ENCODE measurements around the gene CNTNAP5.

CNTNAP5 gene

DNA sequence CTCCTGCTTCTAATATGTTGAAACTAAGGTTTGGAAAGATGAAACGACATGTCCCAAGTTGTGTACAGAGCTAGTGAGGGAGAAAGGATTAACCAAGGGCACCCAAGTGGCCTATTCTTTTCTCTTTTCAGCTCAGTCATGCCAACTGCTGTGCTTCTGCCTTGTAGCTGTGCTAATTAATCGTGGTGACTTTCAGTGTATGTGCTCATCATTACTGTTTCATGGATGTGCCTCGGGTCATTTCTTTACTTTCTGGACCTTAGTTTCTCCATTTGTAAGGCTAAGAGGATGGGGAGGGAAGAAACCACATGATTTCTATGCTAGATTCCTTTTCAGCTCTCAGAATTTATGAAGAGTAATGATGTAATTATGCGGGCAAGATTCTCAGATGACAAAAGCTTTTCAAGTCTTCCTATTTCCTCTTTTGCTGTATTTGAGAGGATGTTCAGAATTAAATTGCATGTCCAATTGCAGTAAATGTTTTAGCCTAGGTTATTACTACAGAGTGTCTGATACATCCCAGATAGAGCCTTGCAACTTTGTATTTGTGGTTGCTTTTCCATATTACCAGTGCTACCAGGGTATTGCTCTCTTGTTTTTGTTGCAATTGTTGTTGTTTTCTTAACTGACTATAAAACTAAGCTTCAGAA is 621.2 kb downstream of the CNTNAP5 start:
- DNase-seq: no peak

DNA sequence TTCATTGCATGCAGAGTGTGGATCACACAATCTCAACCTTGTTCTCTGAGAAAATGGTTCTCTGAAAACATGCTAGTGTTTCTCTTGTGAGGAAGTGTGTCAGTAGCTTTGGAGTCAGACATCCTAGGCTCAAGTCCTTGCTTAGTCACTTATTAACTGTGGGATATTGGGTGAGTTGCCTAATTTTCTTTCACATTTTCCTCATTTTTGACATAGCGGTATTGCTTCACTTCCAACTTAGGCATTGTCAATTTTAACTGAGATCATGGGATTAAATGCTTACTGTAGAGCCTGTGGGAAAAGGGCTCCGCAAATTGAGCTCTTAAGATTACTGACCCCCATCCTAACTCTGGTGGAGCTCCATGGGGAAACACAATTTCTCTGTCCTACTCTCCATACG is 622.2 kb downstream of the CNTNAP5 start:
- no peak for DNase-seq

DNA sequence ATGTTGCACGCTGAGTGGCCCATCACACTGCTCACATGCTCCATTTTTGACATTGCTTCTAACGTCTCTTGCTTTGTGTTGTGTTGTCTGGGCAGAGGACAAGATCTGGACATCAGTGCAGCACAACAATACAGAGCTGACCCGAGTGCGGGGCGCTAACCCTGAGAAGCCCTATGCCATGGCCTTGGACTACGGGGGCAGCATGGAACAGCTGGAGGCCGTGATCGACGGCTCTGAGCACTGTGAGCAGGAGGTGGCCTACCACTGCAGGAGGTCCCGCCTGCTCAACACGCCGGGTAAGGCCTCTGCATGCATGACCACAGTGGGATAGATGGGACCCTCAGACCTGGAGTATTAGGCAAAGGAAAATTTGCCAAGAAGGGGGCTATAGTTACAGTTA is 622.6 kb downstream of the CNTNAP5 start:
- DNase-seq: no peak

- no peak for DNase-seq
Observed at GRCh38 chr2:124649001-124649400, 623.9 kb downstream of the CNTNAP5 start.

DNA sequence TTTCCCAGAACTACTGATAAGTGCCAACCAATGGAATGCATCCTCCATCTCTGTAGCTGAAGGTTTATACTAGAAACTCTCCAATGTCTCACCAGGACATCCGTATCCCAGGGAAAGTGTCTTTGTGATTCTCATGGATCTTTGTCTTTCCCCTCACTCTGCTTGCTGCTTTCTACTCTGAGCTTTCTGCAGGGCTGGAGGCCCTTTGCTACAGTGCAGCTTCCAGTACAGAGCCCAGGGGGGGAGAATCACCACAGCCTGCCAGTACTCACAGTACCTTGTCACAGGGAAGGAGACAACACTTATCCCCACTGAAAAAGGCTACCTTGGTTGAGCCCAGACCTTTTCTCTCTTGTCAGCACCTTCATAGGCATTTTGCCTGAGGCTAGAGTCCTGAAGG is 627.0 kb downstream of the CNTNAP5 start:
- DNase-seq: no peak

DNA sequence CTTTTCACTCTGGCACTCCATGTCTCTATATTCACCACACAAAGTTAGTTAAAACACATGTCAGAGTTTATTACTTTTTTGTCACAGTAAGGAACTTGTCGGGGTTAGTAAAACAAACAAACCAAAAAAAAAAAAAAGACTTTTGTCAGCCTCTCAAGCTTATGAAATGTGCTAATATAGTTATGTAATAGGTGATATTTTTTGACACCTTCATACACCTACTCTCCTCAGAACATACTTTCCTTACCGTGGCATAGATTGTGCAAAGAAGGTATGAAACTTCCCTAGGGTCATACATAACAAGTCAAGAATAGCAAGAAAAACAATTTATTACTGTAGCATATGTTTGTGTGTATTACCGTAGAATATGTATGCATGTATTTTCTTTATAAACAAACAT is 633.3 kb downstream of the CNTNAP5 start:
- DNase-seq: no peak

GRCh38 chr2:124661558-124661957 is 636.5 kb downstream of the CNTNAP5 start:
- DNase-seq: no peak

- no peak for DNase-seq
Observed at GRCh38 chr2:124662946-124663644, 638.0 kb downstream of the CNTNAP5 start.

GRCh38 chr2:124663645-124663997 is 638.5 kb downstream of the CNTNAP5 start:
- DNase-seq: no peak

GRCh38 chr2:124664363-124664762 is 639.3 kb downstream of the CNTNAP5 start:
- no peak for DNase-seq

- DNase-seq: no peak
Observed at GRCh38 chr2:124666976-124667375, 641.9 kb downstream of the CNTNAP5 start.

GRCh38 chr2:124668161-124668560 is 643.1 kb downstream of the CNTNAP5 start:
- no peak for DNase-seq

DNA sequence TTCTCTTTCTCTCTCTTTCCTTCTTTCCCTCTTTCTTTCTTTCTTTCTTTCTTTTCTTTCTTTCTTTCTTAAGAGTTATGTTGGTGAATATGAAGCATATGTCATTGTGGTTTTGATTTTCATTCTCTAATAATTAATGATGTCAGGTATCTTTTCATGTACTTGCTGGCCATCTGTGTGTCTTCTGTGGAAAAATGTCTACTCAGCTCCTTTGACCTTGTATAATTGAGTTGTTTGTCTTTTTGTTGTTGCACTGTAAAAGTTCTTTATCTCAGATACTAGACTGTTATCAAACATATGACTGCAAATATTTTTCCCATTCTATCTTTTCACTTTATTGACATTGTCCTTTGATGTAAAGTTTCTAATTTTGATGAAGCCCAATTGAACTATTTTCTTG is 645.1 kb downstream of the CNTNAP5 start:
- no peak for DNase-seq

DNA sequence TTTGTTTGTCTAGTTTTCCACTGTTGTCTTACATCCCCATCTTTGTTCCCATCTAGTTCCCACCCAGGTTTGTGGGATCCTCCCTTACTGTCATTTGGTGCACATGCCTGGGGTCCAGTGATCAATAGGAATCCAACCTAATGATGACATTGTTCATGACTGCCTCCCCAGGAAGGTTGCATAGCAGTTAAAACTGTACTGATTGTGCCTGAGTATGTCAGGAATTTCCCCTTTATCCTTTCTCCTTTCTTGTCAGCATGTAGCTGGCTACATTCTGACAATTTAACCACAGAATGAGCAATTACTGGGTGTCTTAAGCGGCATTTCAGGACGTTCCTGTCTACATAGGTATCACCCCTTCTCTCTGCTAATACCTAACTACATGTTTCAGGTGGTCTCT is 653.0 kb downstream of the CNTNAP5 start:
- no peak for DNase-seq

DNA sequence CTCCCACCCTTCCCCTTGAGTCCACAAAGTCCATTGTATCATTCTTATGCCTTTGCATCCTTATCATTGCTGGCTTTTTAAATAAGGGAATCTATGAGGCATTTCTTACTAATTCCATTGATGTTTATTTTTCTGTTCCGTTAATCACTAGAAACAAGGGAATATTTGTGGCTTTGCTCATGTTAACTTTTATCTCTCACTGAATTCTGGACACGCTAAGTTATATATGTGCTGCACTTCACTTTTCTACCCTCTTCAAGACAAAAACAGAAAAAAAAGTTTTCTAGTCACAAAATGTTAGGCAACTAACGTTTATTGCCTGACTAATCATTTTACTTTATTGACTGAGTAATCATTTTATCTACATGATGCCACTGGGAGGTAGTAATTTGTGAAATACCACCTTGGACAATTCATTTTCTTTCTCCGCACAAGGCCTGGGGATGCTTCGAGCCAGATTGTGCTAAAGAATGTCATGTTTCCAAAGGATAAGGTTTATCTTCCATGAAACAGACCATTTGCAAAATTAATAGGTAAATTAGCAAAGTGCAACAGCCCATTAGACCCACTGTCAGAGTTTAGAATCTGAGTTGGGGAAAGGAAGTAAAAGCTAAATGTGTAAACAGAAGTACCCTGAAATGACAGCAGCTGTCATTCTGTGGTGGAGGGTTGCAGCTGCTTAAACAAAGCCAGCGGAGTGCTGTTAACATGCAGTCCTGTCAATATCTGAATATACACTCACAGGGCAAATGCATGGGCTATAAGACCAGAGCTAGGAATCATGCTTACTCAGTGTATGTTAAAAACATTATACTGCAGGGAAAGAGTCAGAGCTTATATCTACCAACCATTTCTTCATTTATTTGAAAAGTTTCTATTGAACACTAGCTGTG is 658.7 kb downstream of the CNTNAP5 start:
- DNase-seq: no peak

- DNase-seq: no peak
Observed at GRCh38 chr2:124689348-124689747, 664.3 kb downstream of the CNTNAP5 start.

DNA sequence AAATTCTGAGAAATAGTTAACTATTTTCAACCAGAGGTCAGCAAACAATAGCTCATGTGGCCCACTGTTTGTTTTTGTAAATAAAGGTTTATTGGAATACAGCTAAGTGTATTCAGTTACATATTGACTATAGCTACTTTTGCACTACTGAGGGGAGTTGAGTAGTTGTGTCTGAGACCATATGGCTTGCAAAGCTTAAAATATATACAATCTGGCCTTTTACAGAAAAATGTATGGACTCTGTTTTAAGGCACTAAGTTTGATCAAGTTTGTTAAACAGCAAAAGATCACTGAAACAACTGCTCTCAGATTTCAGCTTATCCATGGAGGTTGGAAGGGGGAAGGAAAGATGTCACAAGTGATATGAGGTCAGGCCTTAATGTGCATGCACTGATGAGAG is 667.1 kb downstream of the CNTNAP5 start:
- DNase-seq: no peak

- DNase-seq: no peak
Observed at GRCh38 chr2:124692707-124693106, 667.6 kb downstream of the CNTNAP5 start.

DNA sequence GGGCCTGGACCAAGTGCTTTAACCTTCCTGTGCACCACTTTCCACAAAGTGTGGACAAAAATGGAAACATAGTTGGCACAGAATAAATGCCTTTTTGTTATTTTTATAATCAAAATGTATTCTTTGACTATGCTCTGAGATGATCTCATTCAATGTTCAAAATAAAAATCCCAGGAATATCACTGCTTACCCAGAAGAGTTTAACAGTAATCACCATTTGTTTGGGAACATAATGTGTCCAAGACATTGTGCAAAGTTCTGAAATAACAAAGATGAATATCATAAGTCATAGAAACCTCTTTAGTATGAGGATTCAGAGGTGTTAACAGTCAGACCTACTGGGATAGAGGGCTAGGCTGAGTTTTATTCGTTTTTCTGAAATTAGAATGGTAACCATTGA is 668.1 kb downstream of the CNTNAP5 start:
- no peak for DNase-seq

DNA sequence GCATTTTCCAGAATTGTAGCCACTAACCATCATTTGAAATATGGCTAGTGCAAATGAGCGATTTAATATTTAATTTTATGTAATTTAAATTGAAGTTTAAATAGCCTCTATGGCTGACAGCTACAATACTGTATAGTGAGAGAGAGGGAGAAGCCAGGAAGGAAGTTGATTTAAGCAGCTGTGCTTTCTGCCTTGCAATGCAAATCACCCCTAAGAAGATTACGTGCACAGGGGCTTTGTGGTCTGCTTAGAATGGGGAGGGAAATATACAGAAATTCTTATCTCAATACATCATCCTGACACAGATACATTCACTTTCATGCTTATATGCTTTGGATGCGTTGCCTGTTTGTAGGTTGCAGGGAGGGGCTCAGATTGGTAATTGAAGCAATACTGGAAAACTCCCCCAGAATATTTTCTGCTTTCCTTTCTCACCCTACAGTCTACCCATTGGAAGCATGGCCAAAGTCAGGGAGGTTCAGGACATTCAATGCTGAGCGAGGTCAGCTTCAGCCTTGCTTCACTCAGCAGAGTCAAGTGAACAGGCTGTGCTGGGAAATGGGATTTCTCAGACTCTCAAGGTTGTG is 674.0 kb downstream of the CNTNAP5 start:
- no peak for DNase-seq

GRCh38 chr2:124702777-124703176 is 677.7 kb downstream of the CNTNAP5 start:
- DNase-seq: no peak

DNA sequence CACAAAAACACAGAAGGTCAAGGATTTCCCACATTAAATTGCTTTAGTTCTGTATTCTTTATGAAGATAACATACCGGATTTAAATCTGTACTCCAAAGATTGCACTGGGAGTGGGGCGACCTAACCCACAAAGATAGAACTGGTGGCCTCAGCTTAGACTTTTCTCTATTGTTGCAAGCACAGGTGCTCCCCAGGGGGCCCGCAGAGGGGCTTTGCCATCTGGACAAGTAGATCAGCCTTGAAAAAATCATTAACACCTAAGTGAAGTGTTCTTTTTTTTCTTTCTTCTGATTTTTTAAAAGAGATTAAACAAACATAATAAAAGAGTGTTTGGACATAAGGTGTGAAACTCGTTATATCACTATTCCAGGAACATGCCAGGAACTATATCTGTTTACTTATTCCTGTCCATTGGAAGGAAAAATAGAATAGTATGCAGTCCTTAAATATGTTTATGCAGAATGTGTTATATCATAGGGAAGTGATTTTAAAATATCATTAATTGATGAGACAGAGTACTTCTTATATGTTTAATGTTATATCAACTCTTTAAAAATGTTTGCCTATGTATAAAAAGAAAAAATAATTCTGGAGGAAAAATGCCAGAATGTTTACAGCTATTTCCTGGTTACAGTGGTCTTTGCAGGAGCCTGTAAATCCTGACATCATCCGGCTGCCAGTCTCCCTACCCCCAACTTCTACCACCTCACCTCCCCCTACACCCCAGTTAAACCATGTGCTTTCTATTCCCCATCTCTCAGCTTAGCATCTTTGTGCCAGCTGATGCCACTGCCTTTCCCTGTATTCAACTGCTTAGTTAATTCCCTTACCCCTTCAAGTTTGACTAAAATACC is 679.2 kb downstream of the CNTNAP5 start:
- DNase-seq: no peak

GRCh38 chr2:124708661-124709060 is 683.6 kb downstream of the CNTNAP5 start:
- DNase-seq: no peak

Measured in NK-92 treated with Interleukin-12 subunit alpha and Interleukin-12 subunit beta, amount 100 ng/mL, for 24 hours (cell line).